CD4-positive, alpha-beta T cell treated with Interleukin-15 for 4 hours (primary cell): ENCODE data around the gene DNMT1.
"Not testable (repeated sequence)": the region's sequence is repeated elsewhere in the genome, so short reads cannot be mapped to it uniquely, and the experiment has no call there.

Source experiments
- DNase-seq: peaks from one replicate; pipeline ENCODE4 v3.0.0-alpha.2; 2020; ENCODE audit warnings: low spot score

Gene DNMT1

DNA sequence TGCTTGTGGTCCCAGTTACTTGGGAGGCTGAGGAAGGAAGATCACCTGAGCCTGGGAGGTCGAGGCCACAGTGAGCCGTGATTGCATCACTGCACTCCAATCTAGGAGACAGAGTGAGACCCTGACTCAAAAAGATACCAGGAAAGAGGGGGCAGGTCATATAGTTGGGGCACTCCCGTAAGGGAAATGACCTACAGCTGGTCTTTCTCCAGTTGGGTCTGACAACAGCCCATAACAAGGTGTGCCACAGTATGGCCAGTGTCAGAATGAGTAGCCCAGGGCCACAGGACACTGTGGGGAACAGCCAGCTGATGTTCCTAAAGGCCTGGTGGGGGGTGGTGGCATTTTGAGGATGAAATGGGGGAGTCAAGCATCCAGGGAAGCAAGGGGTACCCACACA, 10.8 kb downstream of the DNMT1 start:
- DNase-seq: no peak

DNA sequence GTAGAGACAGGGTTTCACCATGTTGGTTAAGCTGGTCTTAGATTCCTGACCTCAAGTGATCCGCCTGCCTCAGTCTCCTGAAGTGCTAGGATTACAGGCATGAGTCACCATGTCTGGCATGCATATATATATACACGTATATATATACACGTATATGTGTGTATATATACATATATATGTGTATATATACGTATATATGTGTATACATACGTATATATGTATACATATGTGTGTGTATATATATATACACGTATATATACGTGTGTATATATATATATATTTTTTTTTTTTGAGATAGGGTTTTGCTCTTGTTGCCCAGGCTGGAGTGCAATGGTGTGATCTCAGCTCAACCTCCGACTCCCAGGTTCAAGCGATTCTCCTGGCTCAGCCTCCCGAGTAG, 11.9 kb downstream of the DNMT1 start:
- no peak for DNase-seq

DNA sequence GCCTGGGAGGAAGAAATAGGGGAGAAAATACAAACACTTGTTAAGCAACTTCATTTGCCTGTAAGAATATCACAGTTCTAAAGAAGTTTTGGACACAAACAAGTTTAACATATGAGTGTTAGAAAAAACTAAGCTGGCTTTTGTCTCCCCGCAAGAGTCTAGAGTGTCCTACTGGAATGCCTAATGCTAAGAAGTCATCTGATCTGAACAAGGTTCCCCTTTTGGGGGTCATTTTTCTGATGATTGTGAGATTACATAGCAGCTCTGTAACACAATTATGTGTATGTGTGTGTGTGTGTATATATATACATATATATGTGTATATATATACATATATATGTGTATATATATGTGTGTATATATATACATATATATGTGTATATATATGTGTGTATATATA, 12.7 kb downstream of the DNMT1 start:
- no peak for DNase-seq

DNA sequence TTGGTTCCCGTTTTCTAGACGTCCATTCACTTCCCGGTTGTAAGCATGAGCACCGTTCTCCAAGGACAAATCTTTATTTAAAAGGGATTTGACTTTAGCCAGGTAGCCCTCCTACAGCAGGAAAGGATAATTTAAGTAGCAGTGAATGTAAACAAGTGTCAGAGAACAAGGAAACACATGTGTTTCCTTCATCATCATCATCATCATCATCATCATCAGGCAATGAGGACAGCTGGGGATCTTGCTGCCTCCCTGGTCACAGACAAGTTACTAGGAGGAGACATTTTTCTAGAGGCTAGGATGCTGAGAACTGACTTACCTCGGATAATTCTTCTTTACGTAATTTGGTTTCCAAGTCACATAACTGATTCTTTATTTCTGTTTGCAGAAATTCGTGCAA, 14.3 kb downstream of the DNMT1 start:
- no peak for DNase-seq

DNA sequence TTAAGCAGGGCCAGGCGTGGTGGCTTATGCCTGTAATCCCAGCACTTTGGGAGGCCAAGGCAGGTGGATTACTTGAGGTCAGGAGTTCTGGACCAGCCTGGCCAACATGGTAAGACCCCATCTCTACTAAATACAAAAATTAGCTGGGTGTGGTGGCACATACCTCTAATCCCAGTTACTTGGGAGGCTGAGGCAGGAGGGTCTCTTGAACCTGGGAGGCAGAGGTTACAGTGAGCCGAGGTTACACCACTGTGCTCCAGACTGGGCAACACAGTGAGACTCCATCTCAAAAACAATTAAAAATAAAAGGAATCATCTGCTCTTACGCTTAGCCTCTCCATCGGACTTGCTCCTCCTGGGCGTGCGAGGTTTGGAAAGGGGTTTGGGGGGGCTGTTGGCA, 14.7 kb downstream of the DNMT1 start:
- not testable (repeated sequence) for DNase-seq

DNA sequence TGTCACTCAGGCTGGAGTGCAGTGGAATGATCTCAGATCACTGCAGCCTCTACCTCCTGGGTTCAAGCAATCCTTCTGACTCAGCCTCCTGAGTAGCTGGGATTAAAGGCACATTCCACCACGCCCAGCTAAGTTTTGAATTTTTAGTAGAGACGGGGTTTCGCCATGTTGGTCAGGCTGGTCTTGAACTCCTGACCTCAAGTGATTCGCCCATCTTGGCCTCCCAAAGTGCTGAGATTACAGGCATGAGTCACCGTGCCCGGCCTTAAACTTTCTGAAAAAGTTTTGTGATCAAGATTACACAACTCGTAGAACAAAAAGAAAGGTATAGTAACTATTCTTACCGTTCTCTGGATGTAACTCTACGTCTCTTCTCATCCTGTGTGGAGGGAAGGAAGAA, 21.2 kb downstream of the DNMT1 start:
- no peak for DNase-seq

DNA sequence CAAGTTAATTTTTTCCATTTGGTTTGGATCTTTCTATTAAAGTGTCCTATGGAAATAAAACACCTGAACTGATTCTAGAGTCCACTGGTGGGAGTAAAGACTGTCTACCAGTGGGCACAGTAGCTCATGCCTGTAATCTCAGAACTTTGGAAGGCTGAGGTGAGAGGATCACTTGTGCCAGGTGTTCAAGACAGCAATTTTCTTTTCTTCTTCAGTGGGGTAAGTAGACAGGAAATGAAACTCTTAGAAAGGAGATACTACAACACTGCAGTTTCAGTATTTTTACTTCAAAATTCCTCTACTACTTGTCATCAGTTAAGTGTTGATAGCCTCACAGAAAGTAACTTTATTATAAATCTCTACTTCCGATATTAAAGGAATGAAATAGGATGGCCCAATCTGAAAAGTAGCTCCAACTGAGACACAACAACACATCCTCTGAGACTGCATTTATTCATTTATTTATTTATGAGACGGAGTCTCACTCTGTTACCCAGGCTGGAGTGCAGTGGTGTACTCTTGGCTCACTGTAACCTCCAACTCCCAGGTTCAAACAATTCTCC, 26.3 kb downstream of the DNMT1 start:
- no peak for DNase-seq

GRCh38 chr19:10167459-10167858, 27.3 kb downstream of the DNMT1 start:
- no peak for DNase-seq

DNA sequence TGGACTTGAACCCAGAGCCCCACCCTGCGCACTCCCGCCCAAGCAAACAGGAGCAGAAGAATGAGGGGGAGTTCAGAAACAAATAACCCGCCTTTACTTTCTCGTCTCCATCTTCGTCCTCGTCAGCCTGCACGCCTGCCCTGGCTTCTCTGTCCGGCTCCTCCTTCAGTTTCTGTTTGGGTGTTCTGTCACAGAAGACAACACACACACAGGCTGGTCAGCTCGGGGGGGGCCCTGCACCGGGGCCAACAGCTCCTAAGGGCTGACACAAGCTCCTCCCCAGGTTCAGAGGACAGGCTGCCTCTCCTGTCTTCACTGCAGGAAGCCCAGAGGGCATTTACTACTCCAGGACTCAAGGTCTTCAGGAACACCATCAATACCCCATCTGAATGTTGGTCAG, 28.3 kb downstream of the DNMT1 start:
- DNase-seq: not testable (repeated sequence)

GRCh38 chr19:10166046-10166445, 28.7 kb downstream of the DNMT1 start:
- DNase-seq: no peak

DNA sequence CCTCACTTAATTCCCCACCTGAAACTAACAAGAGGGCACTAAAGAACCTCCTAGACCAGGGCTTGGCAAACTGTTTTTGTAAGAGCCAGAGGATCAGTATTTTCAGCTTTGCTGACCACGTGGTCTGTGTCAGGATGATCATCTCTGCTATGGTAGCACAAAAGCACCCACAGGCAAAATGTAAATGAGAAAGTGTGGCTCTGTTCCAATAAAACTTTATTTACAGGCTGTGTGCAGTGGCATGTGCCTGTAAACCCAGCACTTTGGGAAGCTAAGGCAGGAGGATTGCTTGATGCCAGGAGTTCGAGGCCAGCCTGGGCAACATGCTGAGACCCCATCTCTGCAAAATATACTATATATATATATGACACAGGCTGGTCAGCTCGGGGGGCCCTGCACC, 31.2 kb downstream of the DNMT1 start:
- no peak for DNase-seq

DNA sequence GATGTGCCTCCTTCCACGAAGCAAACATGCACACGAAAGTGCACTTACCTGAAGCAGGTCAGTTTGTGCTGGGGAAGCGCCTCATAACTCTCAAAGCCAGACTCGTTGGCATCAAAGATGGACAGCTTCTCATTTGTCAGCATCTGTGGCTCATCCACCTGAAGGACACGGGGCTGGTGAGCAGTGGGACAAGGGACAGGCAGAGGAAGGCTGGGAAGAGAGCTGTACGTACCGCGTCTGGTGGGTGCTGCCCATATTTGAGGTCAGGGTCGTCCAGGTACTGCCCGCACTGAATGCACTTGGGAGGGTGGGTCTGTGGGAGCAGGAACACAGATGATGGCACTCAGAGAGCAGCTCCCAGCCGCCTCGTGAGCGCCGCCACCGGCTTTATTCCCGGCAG, 35.1 kb downstream of the DNMT1 start:
- no peak for DNase-seq

GRCh38 chr19:10158485-10158884, 36.3 kb downstream of the DNMT1 start:
- DNase-seq: no peak

GRCh38 chr19:10158071-10158470, 36.7 kb downstream of the DNMT1 start:
- DNase-seq: no peak

- DNase-seq: no peak
Observed at GRCh38 chr19:10155839-10156238, 38.9 kb downstream of the DNMT1 start.

DNA sequence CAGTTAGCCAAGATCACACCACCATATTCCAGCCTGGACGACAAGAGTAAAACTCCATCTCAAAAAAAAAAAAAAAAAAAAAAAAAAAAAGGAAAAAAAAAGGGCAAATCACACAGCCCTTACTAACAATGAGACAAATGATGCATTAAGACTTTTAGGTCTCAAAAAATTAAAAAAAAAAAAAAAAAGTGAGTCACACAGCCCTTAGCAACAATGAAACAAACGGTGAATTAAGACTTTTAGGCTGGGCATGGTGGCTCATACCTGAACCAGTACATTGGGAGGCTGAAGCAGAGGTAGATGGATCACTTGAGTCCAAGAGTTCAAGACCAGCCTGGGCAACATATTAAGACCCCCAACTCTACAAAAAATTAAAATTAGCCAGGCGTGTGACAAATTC, 42.7 kb downstream of the DNMT1 start:
- no peak for DNase-seq

DNA sequence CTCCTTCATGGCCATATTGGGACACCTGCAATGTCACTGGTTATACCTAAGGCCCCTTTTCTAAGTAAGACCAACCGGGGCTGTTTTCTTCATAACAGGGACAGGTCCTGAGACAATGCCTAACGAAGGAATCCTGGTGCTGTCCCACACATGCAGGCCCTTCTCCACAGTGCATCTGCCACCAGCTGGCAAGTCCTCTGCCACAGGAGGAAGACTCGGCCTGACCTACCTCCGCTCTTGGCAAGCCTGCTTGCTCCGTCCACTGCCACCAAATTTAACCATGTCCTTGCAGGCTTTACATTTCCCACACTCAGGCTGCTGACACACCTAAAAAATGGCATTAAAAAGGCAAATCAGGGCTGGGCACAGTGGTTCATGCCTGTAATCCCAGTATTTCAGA, 43.2 kb downstream of the DNMT1 start:
- DNase-seq: no peak

- DNase-seq: no peak
Observed at GRCh38 chr19:10149427-10149826, 45.3 kb downstream of the DNMT1 start.

DNA sequence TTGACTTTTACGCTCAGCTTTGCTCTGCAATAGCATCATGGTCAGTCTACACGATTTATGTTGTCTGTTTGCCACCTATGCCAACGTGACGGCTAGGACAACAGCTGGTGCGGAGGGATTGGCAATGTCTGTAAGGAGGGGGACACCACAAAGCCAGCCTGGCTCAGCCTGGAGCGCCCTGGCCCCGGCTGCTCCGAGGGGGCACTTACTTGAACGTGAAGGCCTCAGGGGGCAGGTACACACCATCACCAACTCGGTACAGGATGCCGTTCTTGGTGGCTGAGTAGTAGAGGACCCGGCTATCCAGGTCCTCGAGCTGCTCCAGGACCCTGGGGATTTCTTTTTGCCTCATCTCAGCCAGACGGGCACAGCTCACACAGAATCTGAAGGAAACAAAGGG, 48.6 kb downstream of the DNMT1 start:
- DNase-seq: no peak

- no peak for DNase-seq
Observed at GRCh38 chr19:10145031-10145430, 49.7 kb downstream of the DNMT1 start.

DNA sequence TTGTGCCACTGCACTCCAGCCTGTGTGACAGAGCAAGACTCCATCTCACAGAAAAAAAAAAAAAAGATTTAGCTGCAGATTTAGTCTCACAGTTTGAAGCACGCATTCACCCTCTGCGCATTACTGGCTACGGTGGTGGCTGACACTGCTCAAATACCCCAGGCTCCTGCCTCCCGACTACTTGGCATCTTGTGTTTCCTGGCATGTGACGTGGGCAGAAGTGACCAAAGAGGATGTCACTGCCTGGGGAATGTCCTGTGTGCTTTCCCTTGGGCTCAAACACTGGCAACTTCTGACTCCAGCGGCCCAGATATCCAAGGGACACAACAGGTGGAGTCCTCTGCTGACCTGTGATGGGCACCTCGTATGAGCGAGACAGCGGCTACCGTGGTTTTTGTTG, 50.4 kb downstream of the DNMT1 start:
- no peak for DNase-seq

GRCh38 chr19:10143681-10144080, 51.1 kb downstream of the DNMT1 start:
- peak; percentile 18 for DNase-seq

GRCh38 chr19:10142701-10143375, 51.9 kb downstream of the DNMT1 start:
- DNase-seq: peak; percentile 81

- DNase-seq: no peak
Observed at GRCh38 chr19:10141973-10142372, 52.8 kb downstream of the DNMT1 start.
